Right lobe of liver (tissue), 6 donors: Measurements from ENCODE around the gene PPP1R1B. TPM values are rescaled to one million over a fixed set of nuclear protein-coding genes. Genes with fewer than 3 reads are reported as not detected.
"Not testable (repeated sequence)": the region's sequence is repeated elsewhere in the genome, so short reads cannot be mapped to it uniquely, and the experiment has no call there.

Experiments
- ATAC-seq, 4 donors: fragments of 200-7000 bp; cut with Tn5 transposase; one replicate each; pipeline ENCODE4 v1.9.1; 2020; ENCODE audit warnings: mild to moderate bottlenecking in 4 of 4, moderate library complexity in 4 of 4
- DNase-seq, 3 donors: peaks; one replicate each; pipeline ENCODE4 v3.0.0-alpha.2; 2020
- H3K27ac ChIP-seq, 3 donors: fragments of 200-600 bp; one replicate each; pipeline ENCODE4 v1.8.0; 2022
- H3K27me3 ChIP-seq, 2 donors: fragments of 200-600 bp; one replicate each; pipeline ENCODE4 v1.8.0; 2022
- H3K36me3 ChIP-seq, 4 donors: fragments of 200-600 bp; sonication (generic) in 1 of 4; one replicate each; pipeline versions ENCODE4 v1.5.1 to v1.8.0; 2017 to 2022; ENCODE audit warnings: control low read depth in 1 of 4
- H3K4me1 ChIP-seq, 4 donors: fragments of 200-600 bp; sonication (generic) in 1 of 4; one replicate each; pipeline versions ENCODE4 v1.5.1 to v1.8.0; 2017 to 2022; ENCODE audit warnings: control low read depth in 1 of 4
- H3K4me3 ChIP-seq, 3 donors: fragments of 200-600 bp; one replicate each; pipeline ENCODE4 v1.8.0; 2022
- H3K9me3 ChIP-seq, 4 donors: fragments of 200-600 bp; sonication (generic) in 1 of 4; one replicate each; pipeline versions ENCODE4 v1.5.1 to v1.8.0; 2017 to 2022; ENCODE audit warnings: control low read depth in 1 of 4
- POLR2A ChIP-seq: fragments of 450-650 bp; IDR thresholded peaks from one replicate; pipeline ENCODE4 v1.6.1; 2017; ENCODE audit warnings: antibody characterized with exemption, mild to moderate bottlenecking
- WGBS: methylation state at CpG from one replicate; pipeline ENCODE4 v1.1.6; 2018; ENCODE audit warnings: low coverage, low lambda C conversion rate; ENCODE audit not compliant: insufficient coverage; ENCODE audit errors: missing lambda C conversion rate; 5-methylcytosine and 5-hydroxymethylcytosine counted together
- intact Hi-C, 2 donors: fragments of 100-400 bp; cut with DNase I; formaldehyde crosslinking; loops; one replicate each; pipeline versions ENCODE4 v1.11.2 to v1.14.1; 2022
- total RNA-seq, 6 experiments: library from RNA; depleted of rRNA in 2 of 6; stranded (reverse); fragments of >200 nt in 2 of 6; fragmentation: NEBNext Ultra II Directional in 3 of 6; extraction: Animal tissue kit (Norgen Biotek cat#: 25700) in 3 of 6; gene quantifications; one replicate each; pipeline versions ENCODE4 v1.1.0 to v1.2.4, GENCODE V29; 2016 to 2023
- TF ChIP-seq, protein P1 (sequence below), 4 donors: fragments of 200-600 bp in 3 of 4; fragments of 450-650 bp in 1 of 4; IDR thresholded peaks; one replicate each; pipeline versions ENCODE4 v1.5.1 to v1.8.0; 2016 to 2022; ENCODE audit warnings: antibody characterized with exemption in 4 of 4, mild to moderate bottlenecking in 2 of 4
- donor health status: DM: no; HTN: yes; CAD: no.
- donor health status: DM: no; HTN: no; CAD: no.
- donor health status: DM: no; HTN: no; CAD: no.
- donor health status: DM: no; HTN: yes; CAD: no.
- donor health status: DM: no; HTN: yes; CAD: no.

PPP1R1B gene
- total RNA-seq, 6 experiments from 2014 or later, result 0.46 TPM; not detected in 5

- DNase-seq, result no peak
- 87% methylated on average over 9 of the region's 20 CpGs for WGBS
Measured at GRCh38 chr17:39581071-39581758, 45.5 kb upstream of the PPP1R1B start.

DNA sequence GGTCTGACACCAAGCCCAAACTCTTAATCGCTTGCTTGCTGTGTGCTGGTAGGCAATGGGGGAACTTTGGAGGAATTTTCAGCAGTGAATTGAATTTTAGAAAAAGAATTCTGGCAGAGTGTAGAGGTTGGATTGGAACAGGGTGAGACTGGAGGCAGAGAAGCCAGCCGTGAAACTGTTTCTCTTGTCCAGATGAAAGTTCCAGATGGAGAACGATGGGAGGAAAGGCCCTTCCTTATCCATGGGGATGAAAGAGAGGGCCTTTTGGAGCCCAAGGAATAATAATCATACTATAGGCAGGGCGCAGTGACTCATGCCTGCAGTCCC is 45.0 kb upstream of the PPP1R1B start:
- WGBS, result 88% methylated on average over 2 of the region's 4 CpGs
- Histone ChIP-seq H3K4me3 (no peak overlapping the region), H3K4me1 (peaks cover 0 to 12% (median 2%) of the 10 kb centered on the region in 4 donors), H3K27me3 (no peaks in the 10 kb centered on the region), H3K36me3 (no peaks in the 10 kb centered on the region), H3K27ac (no peak overlapping the region), H3K9me3 (no peaks in the 10 kb centered on the region)
- TF ChIP-seq POLR2A, result no peak
- TF ChIP-seq, protein P1, sequence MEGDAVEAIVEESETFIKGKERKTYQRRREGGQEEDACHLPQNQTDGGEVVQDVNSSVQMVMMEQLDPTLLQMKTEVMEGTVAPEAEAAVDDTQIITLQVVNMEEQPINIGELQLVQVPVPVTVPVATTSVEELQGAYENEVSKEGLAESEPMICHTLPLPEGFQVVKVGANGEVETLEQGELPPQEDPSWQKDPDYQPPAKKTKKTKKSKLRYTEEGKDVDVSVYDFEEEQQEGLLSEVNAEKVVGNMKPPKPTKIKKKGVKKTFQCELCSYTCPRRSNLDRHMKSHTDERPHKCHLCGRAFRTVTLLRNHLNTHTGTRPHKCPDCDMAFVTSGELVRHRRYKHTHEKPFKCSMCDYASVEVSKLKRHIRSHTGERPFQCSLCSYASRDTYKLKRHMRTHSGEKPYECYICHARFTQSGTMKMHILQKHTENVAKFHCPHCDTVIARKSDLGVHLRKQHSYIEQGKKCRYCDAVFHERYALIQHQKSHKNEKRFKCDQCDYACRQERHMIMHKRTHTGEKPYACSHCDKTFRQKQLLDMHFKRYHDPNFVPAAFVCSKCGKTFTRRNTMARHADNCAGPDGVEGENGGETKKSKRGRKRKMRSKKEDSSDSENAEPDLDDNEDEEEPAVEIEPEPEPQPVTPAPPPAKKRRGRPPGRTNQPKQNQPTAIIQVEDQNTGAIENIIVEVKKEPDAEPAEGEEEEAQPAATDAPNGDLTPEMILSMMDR (IDR thresholded peaks at IDR 0.05), result no peak
- intact Hi-C loops, result no loop called here
- ATAC-seq (no peak), DNase-seq (no peak)

More at GRCh38 chr17:39581071-39581758, 45.5 kb upstream of the PPP1R1B start:
- intact Hi-C loops, result no loop called here
- TF ChIP-seq, protein P1 (IDR thresholded peaks at IDR 0.05), result no peak
- TF ChIP-seq POLR2A, result no peak
- Histone ChIP-seq H3K36me3 (no peaks in the 10 kb centered on the region), H3K27ac (no peak overlapping the region), H3K4me1 (peaks cover 0 to 12% (median 2%) of the 10 kb centered on the region in 4 donors), H3K27me3 (no peaks in the 10 kb centered on the region), H3K4me3 (no peak overlapping the region), H3K9me3 (no peaks in the 10 kb centered on the region)
- no peak for ATAC-seq

- intact Hi-C loops, result no loop called here
- H3K27ac ChIP-seq, result no peak overlapping the region
- TF ChIP-seq POLR2A, result no peak
- TF ChIP-seq, protein P1 (IDR thresholded peaks at IDR 0.05), result no peak
- DNase-seq, result no peak
- no peaks in the 10 kb centered on the region for H3K27me3 ChIP-seq
- H3K9me3 ChIP-seq, result no peaks in the 10 kb centered on the region
- H3K4me1 ChIP-seq, result peaks cover 0 to 12% (median 2%) of the 10 kb centered on the region in 4 donors
- H3K4me3 ChIP-seq, result no peak overlapping the region
- WGBS, result 27% methylated on average over 2 of the region's 2 CpGs
- ATAC-seq, result no peak
- H3K36me3 ChIP-seq, result no peaks in the 10 kb centered on the region
Measured at GRCh38 chr17:39582658-39583057, 44.1 kb upstream of the PPP1R1B start.

DNA sequence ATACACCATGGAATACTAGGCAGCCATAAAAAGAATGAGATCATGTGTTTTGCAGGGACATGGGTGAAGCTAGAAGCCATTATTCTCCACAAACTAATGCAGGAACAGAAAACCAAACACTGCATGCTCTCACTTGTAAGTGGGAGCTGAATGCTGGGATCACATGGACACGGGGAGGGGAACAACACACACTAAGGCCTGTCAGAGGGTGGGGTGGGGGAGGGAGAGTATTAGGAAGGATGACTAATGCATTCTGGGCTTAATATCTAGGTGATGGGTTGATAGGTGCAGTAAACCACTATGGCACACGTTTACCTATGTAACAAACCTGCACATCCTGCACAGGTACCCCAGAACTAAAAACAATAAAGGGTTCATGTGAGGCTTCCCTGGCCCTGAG is 36.6 kb upstream of the PPP1R1B start:
- H3K36me3 ChIP-seq, DNase-seq, H3K4me1 ChIP-seq, H3K27me3 ChIP-seq, intact Hi-C loops, H3K4me3 ChIP-seq, H3K27ac ChIP-seq, ATAC-seq, H3K9me3 ChIP-seq: not testable (repeated sequence)
- WGBS, result 56% methylated on average over 1 of the region's 2 CpGs

GRCh38 chr17:39591958-39592954 is 34.5 kb upstream of the PPP1R1B start:
- peak; percentile 36 to 72 (median 60) for ATAC-seq
- 12% methylated on average over 22 of the region's 22 CpGs for WGBS
- H3K27me3 ChIP-seq, result no peaks in the 10 kb centered on the region

More at GRCh38 chr17:39591958-39592954, 34.5 kb upstream of the PPP1R1B start:
- no peaks in the 10 kb centered on the region for H3K9me3 ChIP-seq
- DNase-seq, result no peak
- intact Hi-C loops, result no loop called here
- no peaks in the 10 kb centered on the region for H3K4me1 ChIP-seq
- H3K27ac ChIP-seq, result no peak overlapping the region
- H3K4me3 ChIP-seq, result no peak overlapping the region
- TF ChIP-seq, protein P1 (IDR thresholded peaks at IDR 0.05), result no peak
- TF ChIP-seq POLR2A, result no peak
- H3K36me3 ChIP-seq, result no peaks in the 10 kb centered on the region
